IPS-18a (cell line): Measurements from ENCODE around the gene ZNF560.
A peak's percentile ranks its signal among the peaks of the same experiment; 100 is the strongest.

Experiments
- H3K27ac ChIP-seq: one replicate; pipeline ENCODE4 v1.5.1; 2013; ENCODE audit warnings: low read length
- H3K27me3 ChIP-seq: one replicate; pipeline ENCODE4 v1.6.1; 2013; ENCODE audit warnings: mild to moderate bottlenecking, low read length; ENCODE audit not compliant: control insufficient read depth, insufficient read depth
- H3K36me3 ChIP-seq: one replicate; pipeline ENCODE4 v1.6.1; 2013; ENCODE audit warnings: low read depth, low read length; ENCODE audit not compliant: control insufficient read depth
- H3K4me1 ChIP-seq: one replicate; pipeline ENCODE4 v1.6.1; 2013; ENCODE audit warnings: low read depth, low read length; ENCODE audit not compliant: control insufficient read depth
- H3K4me3 ChIP-seq: one replicate; pipeline ENCODE4 v1.5.1; 2013; ENCODE audit warnings: low read length
- H3K9ac ChIP-seq: one replicate; pipeline ENCODE4 v1.6.1; 2013; ENCODE audit warnings: mild to moderate bottlenecking, low read length, moderate library complexity
- H3K9me3 ChIP-seq: one replicate; pipeline ENCODE4 v1.6.1; 2013; ENCODE audit warnings: low read depth, low read length; ENCODE audit not compliant: control insufficient read depth

ZNF560 gene

DNA sequence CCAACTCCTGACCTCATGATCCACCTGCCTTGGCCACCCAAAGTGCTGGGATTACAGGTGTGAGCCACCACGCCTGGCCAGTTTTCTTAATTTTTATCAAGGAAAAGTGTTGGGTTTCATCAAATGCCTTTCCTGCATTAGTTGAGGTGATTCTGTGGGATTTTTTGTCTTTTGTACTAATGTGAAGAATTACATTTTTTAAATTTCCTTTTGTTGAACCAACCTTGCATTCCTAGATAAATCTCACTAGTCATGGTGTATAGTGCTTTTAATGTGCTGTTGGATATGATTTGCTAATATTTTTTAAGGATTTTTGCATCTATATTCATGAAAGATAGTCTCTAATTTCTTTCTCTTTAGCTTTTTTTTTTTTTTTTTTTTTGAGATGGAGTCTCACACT, 2.4 kb upstream of the ZNF560 start:
- Histone ChIP-seq H3K4me3 (no peak overlapping the region), H3K36me3 (no peaks in the 10 kb centered on the region), H3K9me3 (peaks cover 58% of the 10 kb centered on the region)

DNA sequence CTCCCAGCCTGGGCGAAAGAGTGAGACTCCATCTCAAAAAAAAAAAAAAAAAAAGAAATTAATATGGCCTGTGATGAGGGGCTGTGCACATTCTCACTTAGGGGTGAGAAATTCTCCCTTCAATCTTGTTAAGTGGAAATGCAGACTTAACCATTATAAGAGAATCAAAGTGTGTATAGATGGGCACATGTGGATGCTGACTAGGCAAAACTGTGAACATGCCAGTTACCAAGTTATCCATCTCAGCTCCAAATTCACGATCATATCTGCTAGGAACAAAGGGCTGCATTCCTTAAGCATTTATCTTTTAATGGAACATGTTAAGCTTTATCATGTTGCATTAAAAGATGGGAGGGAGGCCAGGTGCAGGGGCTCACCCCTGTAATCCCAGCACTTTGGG, 4.3 kb downstream of the ZNF560 start:
- Histone ChIP-seq H3K27me3 (no peaks in the 10 kb centered on the region), H3K4me1 (no peaks in the 10 kb centered on the region), H3K9ac (no peak overlapping the region), H3K9me3 (peaks cover 61% of the 10 kb centered on the region), H3K27ac (no peak overlapping the region), H3K4me3 (no peak overlapping the region), H3K36me3 (no peaks in the 10 kb centered on the region)

More for the DNA sequence above, 2.4 kb upstream of the ZNF560 start:
- Histone ChIP-seq H3K27ac (no peak overlapping the region), H3K4me1 (no peaks in the 10 kb centered on the region), H3K9ac (no peak overlapping the region), H3K27me3 (no peaks in the 10 kb centered on the region)

DNA sequence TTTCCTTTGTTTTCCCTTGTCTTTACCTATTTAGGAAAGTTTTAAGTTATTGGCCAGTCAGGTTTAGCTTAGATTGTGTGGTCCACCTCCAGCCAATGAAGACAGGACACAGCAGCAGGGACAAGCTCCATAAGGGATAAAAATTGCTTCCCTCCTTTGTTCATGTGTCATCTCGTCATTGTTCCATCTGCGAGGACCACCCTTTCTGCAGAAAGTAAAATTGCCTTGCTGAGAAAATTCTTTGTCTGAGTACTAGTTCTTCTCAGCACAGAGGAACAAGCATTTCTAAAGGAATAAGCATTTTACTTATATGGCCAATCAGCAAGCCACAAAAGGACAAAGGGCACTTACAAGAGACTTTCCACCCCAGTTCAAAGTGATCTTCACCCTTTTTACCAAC, 11.4 kb downstream of the ZNF560 start:
- peaks cover 32% of the 10 kb centered on the region for H3K9me3 ChIP-seq
- H3K27me3 ChIP-seq = no peaks in the 10 kb centered on the region
- no peaks in the 10 kb centered on the region for H3K4me1 ChIP-seq
- H3K4me3 ChIP-seq = no peak overlapping the region
- no peak overlapping the region for H3K27ac ChIP-seq
- no peaks in the 10 kb centered on the region for H3K36me3 ChIP-seq
- H3K9ac ChIP-seq = no peak overlapping the region

DNA sequence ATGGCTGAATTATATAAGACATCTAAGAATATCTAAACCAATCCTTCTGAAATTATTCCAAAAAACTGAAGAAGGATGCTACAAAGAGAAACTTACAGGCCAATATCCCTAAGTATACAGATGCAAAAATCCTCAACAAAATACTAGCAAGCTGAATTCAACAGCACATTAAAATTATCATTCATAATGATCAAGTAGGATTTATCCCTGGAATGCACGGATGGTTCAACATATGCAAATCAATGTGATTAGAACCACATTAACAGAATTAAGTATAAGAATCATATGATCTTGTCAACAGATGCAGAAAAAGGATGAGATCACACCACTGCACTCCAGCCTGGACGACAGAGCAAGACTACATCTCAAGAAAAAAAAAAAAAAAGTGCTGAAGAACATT, 13.3 kb downstream of the ZNF560 start:
- H3K36me3 ChIP-seq = no peaks in the 10 kb centered on the region
- H3K4me3 ChIP-seq = no peak overlapping the region
- H3K4me1 ChIP-seq = no peaks in the 10 kb centered on the region
- H3K27me3 ChIP-seq = no peaks in the 10 kb centered on the region
- H3K9ac ChIP-seq = no peak overlapping the region
- H3K9me3 ChIP-seq = peaks cover 23% of the 10 kb centered on the region
- H3K27ac ChIP-seq = no peak overlapping the region

DNA sequence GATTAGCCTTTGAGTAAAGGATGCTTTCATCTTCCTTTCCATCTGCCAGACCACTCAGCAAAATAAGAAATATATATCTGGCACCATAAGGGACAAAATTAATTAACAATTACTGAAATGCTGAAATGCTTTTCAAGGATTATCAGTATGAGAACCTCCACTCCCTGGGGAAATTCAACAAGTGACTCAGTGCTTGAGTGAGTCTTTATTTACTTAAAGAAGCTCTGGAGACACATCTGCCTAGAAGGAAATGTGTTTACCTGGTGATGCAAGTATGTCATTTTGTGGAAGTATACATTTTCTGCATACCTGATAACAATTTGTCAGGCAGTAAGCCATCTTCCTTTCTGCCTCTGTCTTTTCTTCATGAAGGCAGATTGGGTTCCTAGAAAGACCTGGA, 23.4 kb downstream of the ZNF560 start:
- no peak overlapping the region for H3K9ac ChIP-seq
- no peaks in the 10 kb centered on the region for H3K27me3 ChIP-seq
- H3K4me1 ChIP-seq = no peaks in the 10 kb centered on the region
- no peak overlapping the region for H3K4me3 ChIP-seq
- H3K36me3 ChIP-seq = no peaks in the 10 kb centered on the region
- no peak overlapping the region for H3K27ac ChIP-seq
- peaks cover 79% of the 10 kb centered on the region for H3K9me3 ChIP-seq

DNA sequence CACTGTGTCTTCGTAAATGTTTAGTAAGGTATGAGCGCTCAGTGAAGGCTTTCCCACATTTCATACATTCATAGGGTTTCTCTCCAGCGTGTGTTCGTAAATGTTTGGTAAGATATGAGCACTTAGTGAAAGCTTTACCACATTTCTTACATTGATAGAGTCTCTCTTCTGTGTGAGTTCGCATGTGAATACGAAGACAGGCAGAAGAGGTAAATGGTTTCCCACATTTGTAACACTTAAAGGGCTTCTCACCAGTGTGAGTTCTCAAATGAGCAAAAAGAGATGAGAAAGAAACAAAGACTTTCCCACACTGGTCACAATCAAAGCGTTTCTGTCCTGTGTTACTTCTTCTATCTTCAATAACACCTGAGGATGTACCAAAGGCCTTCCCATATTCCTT, 31.3 kb downstream of the ZNF560 start:
- Histone ChIP-seq H3K36me3 (no peaks in the 10 kb centered on the region), H3K4me1 (no peaks in the 10 kb centered on the region), H3K9me3 (peaks cover 68% of the 10 kb centered on the region), H3K9ac (no peak overlapping the region), H3K4me3 (no peak overlapping the region), H3K27ac (no peak overlapping the region), H3K27me3 (no peaks in the 10 kb centered on the region)

DNA sequence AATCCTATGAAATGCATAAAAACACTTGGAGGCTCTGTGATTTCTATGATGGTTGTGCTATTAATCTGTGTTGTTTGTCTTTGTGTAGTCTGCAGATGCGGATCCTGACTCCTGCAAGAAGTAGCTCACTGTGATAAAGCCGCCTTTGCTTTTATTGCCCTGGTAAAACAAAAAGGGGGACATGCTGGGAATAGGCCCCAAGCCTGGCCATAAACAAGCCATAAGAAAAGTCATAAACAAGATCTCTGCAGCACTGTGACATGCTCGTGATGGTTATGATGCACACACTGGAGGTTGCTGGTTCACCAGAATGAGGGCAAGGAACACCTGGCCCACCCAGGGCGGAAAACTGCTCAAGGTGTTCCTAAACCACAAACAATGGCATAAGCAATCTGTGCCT, 36.5 kb downstream of the ZNF560 start:
- Histone ChIP-seq H3K4me3 (no peak overlapping the region), H3K4me1 (no peaks in the 10 kb centered on the region), H3K27ac (no peak overlapping the region), H3K9ac (no peak overlapping the region), H3K9me3 (peaks cover 66% of the 10 kb centered on the region), H3K27me3 (no peaks in the 10 kb centered on the region), H3K36me3 (no peaks in the 10 kb centered on the region)

DNA sequence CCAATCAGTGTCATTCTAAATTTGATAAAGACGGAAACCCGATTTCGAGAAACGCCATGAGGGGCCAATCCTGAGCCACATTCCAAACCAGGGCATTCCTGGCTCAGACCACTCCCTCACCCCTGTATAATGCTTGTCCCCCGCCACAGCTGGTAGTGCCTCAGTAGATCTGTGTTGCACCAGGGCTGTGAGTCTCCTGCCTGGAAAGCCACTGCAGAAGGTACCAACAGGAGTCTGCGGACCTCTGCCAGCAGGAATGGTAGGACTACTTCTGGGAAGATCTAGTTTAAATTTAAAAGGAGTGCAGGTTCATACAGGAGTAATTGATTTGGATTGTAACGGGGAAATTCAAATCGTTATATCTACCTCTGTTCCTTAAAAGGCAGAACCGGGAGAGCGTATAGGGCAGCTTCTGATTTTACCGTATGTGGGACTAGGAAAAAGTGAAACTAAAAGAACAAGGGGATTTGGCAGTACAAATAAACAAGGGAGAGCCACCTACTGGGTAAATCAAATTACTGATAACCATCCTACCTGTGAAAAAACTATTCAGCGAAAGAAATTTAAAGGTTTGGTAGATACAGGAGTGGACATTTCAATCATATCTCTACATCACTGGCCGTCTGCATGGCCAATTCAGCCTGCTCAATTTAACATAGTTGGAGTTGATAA, 42.3 kb downstream of the ZNF560 start:
- Histone ChIP-seq H3K36me3 (no peaks in the 10 kb centered on the region), H3K9ac (no peak overlapping the region), H3K9me3 (peaks cover 65% of the 10 kb centered on the region), H3K4me3 (no peak overlapping the region), H3K27ac (no peak overlapping the region), H3K27me3 (no peaks in the 10 kb centered on the region), H3K4me1 (no peaks in the 10 kb centered on the region)

DNA sequence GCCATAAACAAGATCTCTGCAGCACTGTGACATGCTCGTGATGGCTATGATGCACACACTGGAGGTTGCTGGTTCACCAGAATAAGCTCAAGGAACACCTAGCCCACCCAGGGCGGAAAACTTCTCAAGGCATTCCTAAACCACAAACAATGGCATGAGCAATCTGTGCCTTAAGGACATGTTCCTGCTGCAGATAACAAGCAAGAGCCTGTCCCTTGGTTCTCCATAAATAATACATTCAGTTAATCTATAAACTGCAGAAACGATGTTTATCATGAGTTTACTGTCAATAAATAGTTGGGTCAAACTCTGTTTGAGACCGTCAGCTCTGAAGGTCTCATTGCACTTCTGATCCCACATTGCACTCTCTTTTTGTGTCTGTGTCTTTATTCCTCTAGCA, 44.5 kb downstream of the ZNF560 start:
- no peaks in the 10 kb centered on the region for H3K4me1 ChIP-seq
- H3K9me3 ChIP-seq = peaks cover 61% of the 10 kb centered on the region
- no peak overlapping the region for H3K27ac ChIP-seq
- H3K9ac ChIP-seq = no peak overlapping the region
- no peaks in the 10 kb centered on the region for H3K27me3 ChIP-seq
- H3K4me3 ChIP-seq = no peak overlapping the region
- no peaks in the 10 kb centered on the region for H3K36me3 ChIP-seq

DNA sequence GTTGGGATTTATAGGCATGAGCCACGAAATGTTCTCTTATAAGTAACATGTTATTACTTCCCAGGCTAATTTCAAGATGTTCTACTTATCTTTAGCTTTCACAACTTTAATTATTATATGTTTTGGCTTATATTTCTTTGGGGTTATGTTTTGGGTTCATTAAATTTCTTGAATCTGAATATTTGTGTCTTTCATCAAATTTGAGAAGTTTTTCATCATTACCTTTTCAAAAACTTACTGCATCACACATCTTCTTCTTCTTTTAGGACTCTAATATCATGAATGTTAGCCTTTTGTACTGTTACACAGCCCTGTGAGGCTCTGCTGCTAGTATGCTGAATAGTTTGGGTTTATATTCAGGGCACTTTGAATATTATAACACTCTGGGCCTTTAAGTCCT, 53.4 kb downstream of the ZNF560 start:
- no peaks in the 10 kb centered on the region for H3K4me1 ChIP-seq
- no peaks in the 10 kb centered on the region for H3K27me3 ChIP-seq
- H3K9me3 ChIP-seq = peaks cover 70% of the 10 kb centered on the region
- no peaks in the 10 kb centered on the region for H3K36me3 ChIP-seq
- no peak overlapping the region for H3K4me3 ChIP-seq
- H3K9ac ChIP-seq = no peak overlapping the region
- no peak overlapping the region for H3K27ac ChIP-seq

DNA sequence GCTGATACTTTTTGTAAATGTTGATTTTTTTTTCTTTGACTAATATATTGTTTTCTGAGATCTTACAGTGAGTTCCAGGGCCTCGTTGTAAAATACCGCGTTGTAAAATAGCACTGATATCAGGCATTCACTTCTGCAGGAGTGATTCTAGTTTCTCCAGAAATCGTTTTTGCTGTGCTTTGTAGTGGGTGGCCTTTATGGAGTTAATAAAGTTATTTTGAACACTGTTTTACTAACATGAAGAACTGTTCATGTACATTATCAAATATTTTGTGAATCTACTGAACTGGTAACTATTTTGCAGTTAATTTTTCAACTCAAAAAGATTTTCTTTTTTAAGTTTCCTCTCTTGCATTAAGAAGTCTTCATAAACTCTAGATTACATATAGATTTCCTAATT, 62.1 kb downstream of the ZNF560 start:
- no peak overlapping the region for H3K27ac ChIP-seq

More for the DNA sequence above, 62.1 kb downstream of the ZNF560 start:
- peaks cover 17% of the 10 kb centered on the region for H3K9me3 ChIP-seq
- peaks cover 4% of the 10 kb centered on the region for H3K36me3 ChIP-seq
- peaks cover 5% of the 10 kb centered on the region for H3K4me1 ChIP-seq
- no peaks in the 10 kb centered on the region for H3K27me3 ChIP-seq
- H3K4me3 ChIP-seq = peak overlapping the region; percentile 87
- H3K9ac ChIP-seq = no peak overlapping the region
